ENCODE results near the gene SH3GL3. TPM values are rescaled to one million over a fixed set of nuclear protein-coding genes. Genes with fewer than 3 reads are reported as not detected.

The SH3GL3 gene
- total RNA-seq, 1 experiment from 2014 or later = not detected

DNA sequence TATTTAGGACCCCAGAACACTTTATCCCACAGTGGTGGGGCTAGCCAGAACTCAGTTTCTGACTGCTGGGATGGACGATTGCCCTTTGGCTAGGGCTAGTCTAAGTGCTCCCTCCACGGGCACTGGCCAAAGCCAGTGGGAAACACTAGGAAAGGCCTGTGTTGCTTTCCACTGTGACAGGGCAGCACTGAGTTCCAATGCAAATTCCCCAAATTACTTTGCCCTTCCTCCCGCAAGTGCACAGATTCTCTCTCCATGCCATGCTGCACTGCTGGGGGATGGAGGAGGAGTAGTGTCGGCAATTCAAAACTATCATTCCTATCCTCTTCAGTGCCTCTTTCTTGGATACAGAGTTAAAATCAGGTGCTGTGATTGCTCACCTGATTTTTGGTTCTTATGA, 100.0 kb downstream of the SH3GL3 start:
- in situ Hi-C loops (cut with HindIII; ENCODE audit: low pct_unique_long_range_greater_than_20kb, low sequenced_read_pairs) (no loop called here), intact Hi-C loops (cut with micrococcal nuclease; ENCODE audit: unreplicated experiment) (no loop called here)
- Histone ChIP-seq H3K4me3 (ENCODE audit: low read depth in 2 of 2, low read length in 2 of 2) (no peak overlapping the region), H3K27me3 (ENCODE audit: control insufficient read depth, insufficient read depth, low read length) (no peaks in the 10 kb centered on the region), H3K27ac (ENCODE audit: low read length) (no peak overlapping the region), H3K4me1 (ENCODE audit: control insufficient read depth, insufficient read depth, low read length) (no peaks in the 10 kb centered on the region), H3K36me3 (ENCODE audit: control insufficient read depth, insufficient read depth, low read length) (no peaks in the 10 kb centered on the region), H3K9me3 (ENCODE audit: control insufficient read depth, insufficient read depth, low read depth, low read length) (no peaks in the 10 kb centered on the region)
- DNase-seq (ENCODE audit: low read depth, low spot score) = no peak
- no TSS peak for BruUV-seq (replicated peaks)
- ATAC-seq = no peak
- TF ChIP-seq, protein P1, sequence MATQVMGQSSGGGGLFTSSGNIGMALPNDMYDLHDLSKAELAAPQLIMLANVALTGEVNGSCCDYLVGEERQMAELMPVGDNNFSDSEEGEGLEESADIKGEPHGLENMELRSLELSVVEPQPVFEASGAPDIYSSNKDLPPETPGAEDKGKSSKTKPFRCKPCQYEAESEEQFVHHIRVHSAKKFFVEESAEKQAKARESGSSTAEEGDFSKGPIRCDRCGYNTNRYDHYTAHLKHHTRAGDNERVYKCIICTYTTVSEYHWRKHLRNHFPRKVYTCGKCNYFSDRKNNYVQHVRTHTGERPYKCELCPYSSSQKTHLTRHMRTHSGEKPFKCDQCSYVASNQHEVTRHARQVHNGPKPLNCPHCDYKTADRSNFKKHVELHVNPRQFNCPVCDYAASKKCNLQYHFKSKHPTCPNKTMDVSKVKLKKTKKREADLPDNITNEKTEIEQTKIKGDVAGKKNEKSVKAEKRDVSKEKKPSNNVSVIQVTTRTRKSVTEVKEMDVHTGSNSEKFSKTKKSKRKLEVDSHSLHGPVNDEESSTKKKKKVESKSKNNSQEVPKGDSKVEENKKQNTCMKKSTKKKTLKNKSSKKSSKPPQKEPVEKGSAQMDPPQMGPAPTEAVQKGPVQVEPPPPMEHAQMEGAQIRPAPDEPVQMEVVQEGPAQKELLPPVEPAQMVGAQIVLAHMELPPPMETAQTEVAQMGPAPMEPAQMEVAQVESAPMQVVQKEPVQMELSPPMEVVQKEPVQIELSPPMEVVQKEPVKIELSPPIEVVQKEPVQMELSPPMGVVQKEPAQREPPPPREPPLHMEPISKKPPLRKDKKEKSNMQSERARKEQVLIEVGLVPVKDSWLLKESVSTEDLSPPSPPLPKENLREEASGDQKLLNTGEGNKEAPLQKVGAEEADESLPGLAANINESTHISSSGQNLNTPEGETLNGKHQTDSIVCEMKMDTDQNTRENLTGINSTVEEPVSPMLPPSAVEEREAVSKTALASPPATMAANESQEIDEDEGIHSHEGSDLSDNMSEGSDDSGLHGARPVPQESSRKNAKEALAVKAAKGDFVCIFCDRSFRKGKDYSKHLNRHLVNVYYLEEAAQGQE (IDR thresholded peaks at IDR 0.05; ENCODE audit: insufficient read depth in 1 of 2, low read depth in 2 of 2, low read length in 1 of 2) = no peak
- TF ChIP-seq, protein P2, sequence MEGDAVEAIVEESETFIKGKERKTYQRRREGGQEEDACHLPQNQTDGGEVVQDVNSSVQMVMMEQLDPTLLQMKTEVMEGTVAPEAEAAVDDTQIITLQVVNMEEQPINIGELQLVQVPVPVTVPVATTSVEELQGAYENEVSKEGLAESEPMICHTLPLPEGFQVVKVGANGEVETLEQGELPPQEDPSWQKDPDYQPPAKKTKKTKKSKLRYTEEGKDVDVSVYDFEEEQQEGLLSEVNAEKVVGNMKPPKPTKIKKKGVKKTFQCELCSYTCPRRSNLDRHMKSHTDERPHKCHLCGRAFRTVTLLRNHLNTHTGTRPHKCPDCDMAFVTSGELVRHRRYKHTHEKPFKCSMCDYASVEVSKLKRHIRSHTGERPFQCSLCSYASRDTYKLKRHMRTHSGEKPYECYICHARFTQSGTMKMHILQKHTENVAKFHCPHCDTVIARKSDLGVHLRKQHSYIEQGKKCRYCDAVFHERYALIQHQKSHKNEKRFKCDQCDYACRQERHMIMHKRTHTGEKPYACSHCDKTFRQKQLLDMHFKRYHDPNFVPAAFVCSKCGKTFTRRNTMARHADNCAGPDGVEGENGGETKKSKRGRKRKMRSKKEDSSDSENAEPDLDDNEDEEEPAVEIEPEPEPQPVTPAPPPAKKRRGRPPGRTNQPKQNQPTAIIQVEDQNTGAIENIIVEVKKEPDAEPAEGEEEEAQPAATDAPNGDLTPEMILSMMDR (IDR thresholded peaks at IDR 0.05) = no peak
- TF ChIP-seq TCF7L2 (IDR thresholded peaks at IDR 0.05; ENCODE audit: low read depth, low read length) (no peak), POLR2AphosphoS5 (IDR thresholded peaks at IDR 0.05; ENCODE audit: low read depth, low read length) (no peak)
- POLR2A ChIA-PET = no interaction called here
- CTCF ChIA-PET = no interaction called here

DNA sequence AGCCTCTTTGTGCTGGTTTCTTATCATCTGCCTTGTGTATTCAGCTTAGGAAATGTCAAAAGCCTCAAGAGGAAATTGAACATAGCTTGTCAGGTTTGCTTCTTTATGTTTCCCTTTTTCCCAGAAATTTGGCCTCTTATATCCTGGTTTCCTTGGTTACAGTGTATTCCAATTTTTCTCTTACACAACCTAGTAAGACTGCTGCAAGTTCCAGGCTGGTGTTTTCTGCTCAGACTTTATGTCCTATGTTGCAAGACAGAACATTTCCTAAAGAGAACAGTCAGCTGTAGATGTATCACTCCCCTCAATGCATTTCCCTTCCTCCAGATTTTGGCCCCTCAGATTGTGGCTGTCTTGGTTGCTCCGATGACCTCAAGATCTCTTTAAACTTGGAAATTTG, 102.5 kb downstream of the SH3GL3 start:
- Histone ChIP-seq H3K36me3 (ENCODE audit: control insufficient read depth, insufficient read depth, low read length) (no peaks in the 10 kb centered on the region; the same call in 1 of the 2 replicates), H3K9me3 (ENCODE audit: control insufficient read depth, insufficient read depth, low read depth, low read length) (no peaks in the 10 kb centered on the region), H3K4me3 (ENCODE audit: low read depth in 2 of 2, low read length in 2 of 2) (no peak overlapping the region), H3K4me1 (ENCODE audit: control insufficient read depth, insufficient read depth, low read length) (no peaks in the 10 kb centered on the region), H3K27ac (ENCODE audit: low read length) (no peak overlapping the region), H3K27me3 (ENCODE audit: control insufficient read depth, insufficient read depth, low read length) (no peaks in the 10 kb centered on the region)
- TF ChIP-seq SIN3A (IDR thresholded peaks at IDR 0.05; ENCODE audit: borderline replicate concordance, insufficient read depth, low read depth, low read length) = no peak
- TF ChIP-seq, protein P1 (IDR thresholded peaks at IDR 0.05; ENCODE audit: insufficient read depth in 1 of 2, low read depth in 2 of 2, low read length in 1 of 2) = no peak
- no peak for TF ChIP-seq TCF7L2 (IDR thresholded peaks at IDR 0.05; ENCODE audit: low read depth, low read length)
- no peak for TF ChIP-seq POLR2AphosphoS5 (IDR thresholded peaks at IDR 0.05; ENCODE audit: low read depth, low read length)
- TF ChIP-seq, protein P2 (IDR thresholded peaks at IDR 0.05) = no peak
- ChIA-PET POLR2A (no interaction called here), CTCF (no interaction called here)
- BruUV-seq (replicated peaks) = no TSS peak
- in situ Hi-C loops (cut with HindIII; ENCODE audit: low pct_unique_long_range_greater_than_20kb, low sequenced_read_pairs) (no loop called here), intact Hi-C loops (cut with micrococcal nuclease; ENCODE audit: unreplicated experiment) (no loop called here)
- no peak for DNase-seq (ENCODE audit: low read depth, low spot score)
- ATAC-seq = no peak
